Nephron progenitor cell (in vitro differentiated cells): Measurements from ENCODE around the gene DENND2C.

ENCODE experiments used
- DNase-seq: peaks from one replicate; pipeline ENCODE4 v3.0.0; 2021
- H3K27ac Mint-ChIP-seq: 2 replicates; pipeline ENCODE4 v1.8.0; 2021; ENCODE audit warnings: mild to moderate bottlenecking, moderate library complexity, mixed read lengths
- H3K27me3 Mint-ChIP-seq: 2 replicates; pipeline ENCODE4 v1.8.0; 2021; ENCODE audit warnings: mild to moderate bottlenecking, low read depth, mixed read lengths; ENCODE audit not compliant: poor library complexity
- H3K36me3 Mint-ChIP-seq: 2 replicates; pipeline ENCODE4 v1.8.0; 2021; ENCODE audit warnings: low read depth, mixed read lengths
- H3K4me1 Mint-ChIP-seq: 2 replicates; pipeline ENCODE4 v1.8.0; 2021; ENCODE audit warnings: mixed read lengths
- H3K4me3 Mint-ChIP-seq: 2 replicates; pipeline ENCODE4 v1.8.0; 2021; ENCODE audit warnings: mild to moderate bottlenecking, moderate library complexity, mixed read lengths
- H3K9me3 Mint-ChIP-seq: 2 replicates; pipeline ENCODE4 v1.8.0; 2021; ENCODE audit warnings: mild to moderate bottlenecking, moderate library complexity, mixed read lengths
- TF ChIP-seq, protein P1 (sequence below): fragments of 200-600 bp; sonication (generic); IDR thresholded peaks from 2 replicates; pipeline ENCODE4 v1.5.0; 2021; ENCODE audit warnings: antibody characterized with exemption

The DENND2C gene

DNA sequence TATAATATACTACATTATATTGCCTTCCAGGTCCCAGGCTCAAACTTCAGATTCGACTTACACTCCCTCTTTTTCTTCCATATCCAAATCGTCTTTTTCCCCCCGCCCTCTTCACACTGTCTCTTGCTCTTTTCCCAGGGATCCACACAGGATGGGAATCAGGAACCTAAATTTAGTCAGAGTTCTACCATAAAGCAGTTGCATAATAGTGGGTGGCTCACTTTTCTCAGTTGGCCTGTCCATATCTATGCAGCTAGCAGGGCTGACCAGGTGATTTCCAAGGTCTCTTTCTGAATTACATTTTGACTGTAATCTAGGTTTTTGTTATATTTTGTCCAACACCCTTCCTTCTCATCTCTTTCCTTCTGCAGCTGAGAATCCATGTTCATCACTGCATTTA, 80.7 kb downstream of the DENND2C start:
- Mint-ChIP-seq H3K27me3 (peaks cover 4% of the 10 kb centered on the region), H3K36me3 (no peaks in the 10 kb centered on the region), H3K4me3 (no peak overlapping the region), H3K27ac (no peak overlapping the region), H3K9me3 (no peaks in the 10 kb centered on the region), H3K4me1 (no peaks in the 10 kb centered on the region)
- no peak for DNase-seq
- TF ChIP-seq, protein P1, sequence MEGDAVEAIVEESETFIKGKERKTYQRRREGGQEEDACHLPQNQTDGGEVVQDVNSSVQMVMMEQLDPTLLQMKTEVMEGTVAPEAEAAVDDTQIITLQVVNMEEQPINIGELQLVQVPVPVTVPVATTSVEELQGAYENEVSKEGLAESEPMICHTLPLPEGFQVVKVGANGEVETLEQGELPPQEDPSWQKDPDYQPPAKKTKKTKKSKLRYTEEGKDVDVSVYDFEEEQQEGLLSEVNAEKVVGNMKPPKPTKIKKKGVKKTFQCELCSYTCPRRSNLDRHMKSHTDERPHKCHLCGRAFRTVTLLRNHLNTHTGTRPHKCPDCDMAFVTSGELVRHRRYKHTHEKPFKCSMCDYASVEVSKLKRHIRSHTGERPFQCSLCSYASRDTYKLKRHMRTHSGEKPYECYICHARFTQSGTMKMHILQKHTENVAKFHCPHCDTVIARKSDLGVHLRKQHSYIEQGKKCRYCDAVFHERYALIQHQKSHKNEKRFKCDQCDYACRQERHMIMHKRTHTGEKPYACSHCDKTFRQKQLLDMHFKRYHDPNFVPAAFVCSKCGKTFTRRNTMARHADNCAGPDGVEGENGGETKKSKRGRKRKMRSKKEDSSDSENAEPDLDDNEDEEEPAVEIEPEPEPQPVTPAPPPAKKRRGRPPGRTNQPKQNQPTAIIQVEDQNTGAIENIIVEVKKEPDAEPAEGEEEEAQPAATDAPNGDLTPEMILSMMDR = no peak

DNA sequence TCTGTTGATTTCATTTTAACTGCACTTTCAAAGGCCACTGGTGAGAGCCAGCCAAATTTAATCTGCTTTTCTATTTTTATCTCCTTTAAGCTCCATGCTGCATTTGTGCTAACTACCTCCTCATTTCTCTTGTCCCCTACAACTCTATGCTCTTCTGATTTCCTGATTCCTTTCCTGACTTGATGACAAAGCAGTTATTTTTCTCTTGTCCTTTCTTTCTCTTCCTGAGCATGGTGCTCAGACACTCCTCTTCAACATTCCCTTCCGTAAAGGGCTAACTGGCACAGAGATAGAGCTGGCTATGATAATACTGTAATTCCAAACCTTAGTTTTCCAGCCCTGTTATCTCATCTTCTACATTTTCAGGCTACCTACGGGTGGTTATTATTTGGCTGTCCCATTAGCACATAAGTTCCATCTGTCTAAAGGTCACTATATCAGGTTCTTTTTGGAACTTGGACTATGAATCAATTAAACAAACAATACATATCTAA, 81.6 kb downstream of the DENND2C start:
- no peak overlapping the region for H3K4me3 Mint-ChIP-seq
- no peak for DNase-seq
- no peaks in the 10 kb centered on the region for H3K36me3 Mint-ChIP-seq
- TF ChIP-seq, protein P1 = no peak
- no peaks in the 10 kb centered on the region for H3K9me3 Mint-ChIP-seq
- peaks cover 4% of the 10 kb centered on the region for H3K27me3 Mint-ChIP-seq
- no peak overlapping the region for H3K27ac Mint-ChIP-seq
- H3K4me1 Mint-ChIP-seq = no peaks in the 10 kb centered on the region

DNA sequence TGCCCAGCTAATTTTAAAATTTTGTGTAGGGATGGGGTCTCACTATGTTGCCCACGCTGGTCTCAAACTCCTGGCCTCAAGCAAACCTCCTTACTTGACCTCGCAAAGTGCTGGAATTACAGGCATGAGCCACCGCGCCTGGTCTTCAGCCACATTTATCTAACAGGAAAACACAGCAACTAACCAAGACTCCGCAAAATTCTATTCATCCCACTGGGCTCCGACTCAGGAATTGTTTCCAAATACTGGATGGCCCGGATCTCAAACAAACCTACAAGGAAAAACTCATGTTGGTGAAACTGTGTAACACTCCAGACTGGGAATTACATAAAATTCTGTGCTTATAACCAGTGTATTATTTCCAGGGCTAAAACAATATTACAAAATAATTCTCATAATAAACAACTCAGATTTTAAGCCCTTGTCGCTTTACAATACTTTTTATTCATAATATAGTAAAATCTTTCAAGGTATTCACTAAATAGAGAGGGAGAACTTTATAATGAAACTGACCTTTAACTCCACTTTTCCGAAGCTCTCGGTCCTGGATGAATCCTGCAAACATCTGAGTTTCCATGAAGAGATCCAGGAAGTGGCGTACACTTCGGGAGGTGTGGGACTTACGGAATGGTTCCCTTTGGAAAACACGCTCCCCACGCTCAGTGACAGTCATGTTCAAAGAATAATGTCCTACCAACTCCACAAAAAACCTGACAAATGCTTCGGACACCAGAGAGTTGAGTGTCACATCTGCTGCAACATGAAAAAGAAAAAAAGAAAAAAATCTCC, 82.5 kb downstream of the DENND2C start:
- H3K27me3 Mint-ChIP-seq = peaks cover 7% of the 10 kb centered on the region
- no peak overlapping the region for H3K4me3 Mint-ChIP-seq
- H3K36me3 Mint-ChIP-seq = no peaks in the 10 kb centered on the region
- no peaks in the 10 kb centered on the region for H3K9me3 Mint-ChIP-seq
- no peak overlapping the region for H3K27ac Mint-ChIP-seq
- no peak for DNase-seq
- TF ChIP-seq, protein P1 = no peak
- peaks cover 6% of the 10 kb centered on the region for H3K4me1 Mint-ChIP-seq

DNA sequence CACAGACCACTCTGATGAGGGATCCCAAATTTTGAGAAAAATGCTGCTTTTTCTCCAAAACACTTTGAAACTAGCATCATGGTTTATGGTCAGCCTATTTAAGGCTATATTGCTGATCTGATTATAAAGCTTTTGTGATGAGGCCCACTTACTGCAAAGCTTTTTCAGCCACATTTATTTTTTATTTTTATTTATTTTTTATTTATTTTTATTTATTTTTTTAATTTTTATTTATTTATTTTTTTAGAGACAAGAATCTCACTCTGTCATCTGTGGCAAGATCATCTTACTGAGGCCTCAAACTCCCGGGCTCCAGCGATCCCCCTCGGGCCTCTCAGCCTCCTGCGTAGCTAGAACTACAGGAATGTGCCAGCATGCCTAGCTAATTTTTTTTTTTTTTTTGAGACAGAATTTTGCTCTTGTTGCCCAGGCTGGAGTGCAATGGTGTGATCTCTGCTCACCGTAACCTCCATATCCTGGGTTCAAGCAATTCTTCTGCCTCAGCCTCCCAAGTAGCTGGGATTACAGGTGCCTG, 83.3 kb downstream of the DENND2C start:
- Mint-ChIP-seq H3K4me3 (no peak overlapping the region), H3K4me1 (peaks cover 14% of the 10 kb centered on the region), H3K9me3 (no peaks in the 10 kb centered on the region), H3K36me3 (no peaks in the 10 kb centered on the region), H3K27me3 (peaks cover 14% of the 10 kb centered on the region), H3K27ac (no peak overlapping the region)
- no peak for DNase-seq
- TF ChIP-seq, protein P1 = no peak

DNA sequence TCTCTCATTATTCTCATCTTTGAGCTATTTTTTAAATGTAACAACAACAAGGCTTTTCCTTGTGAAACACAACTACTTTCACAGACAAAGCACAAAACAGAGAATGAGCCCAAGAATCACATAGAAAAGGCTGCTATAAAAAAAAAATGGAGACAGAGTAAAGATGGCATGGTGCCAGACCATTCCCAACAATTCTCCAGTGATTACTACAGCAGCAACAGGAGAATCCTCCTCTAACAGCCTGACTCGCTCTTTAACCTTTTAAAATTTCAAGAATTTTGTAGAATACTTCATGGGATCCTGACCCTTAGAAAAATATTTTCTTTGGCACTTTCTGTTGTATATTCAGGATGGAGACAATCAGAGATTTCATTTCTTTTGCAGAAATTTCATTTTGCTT, 84.6 kb downstream of the DENND2C start:
- Mint-ChIP-seq H3K27ac (no peak overlapping the region), H3K36me3 (no peaks in the 10 kb centered on the region), H3K4me3 (no peak overlapping the region), H3K27me3 (peaks cover 14% of the 10 kb centered on the region), H3K9me3 (no peaks in the 10 kb centered on the region), H3K4me1 (peaks cover 24% of the 10 kb centered on the region)
- TF ChIP-seq, protein P1 = no peak
- no peak for DNase-seq
